Measurements from ENCODE around the gene SYT5.

DNA sequence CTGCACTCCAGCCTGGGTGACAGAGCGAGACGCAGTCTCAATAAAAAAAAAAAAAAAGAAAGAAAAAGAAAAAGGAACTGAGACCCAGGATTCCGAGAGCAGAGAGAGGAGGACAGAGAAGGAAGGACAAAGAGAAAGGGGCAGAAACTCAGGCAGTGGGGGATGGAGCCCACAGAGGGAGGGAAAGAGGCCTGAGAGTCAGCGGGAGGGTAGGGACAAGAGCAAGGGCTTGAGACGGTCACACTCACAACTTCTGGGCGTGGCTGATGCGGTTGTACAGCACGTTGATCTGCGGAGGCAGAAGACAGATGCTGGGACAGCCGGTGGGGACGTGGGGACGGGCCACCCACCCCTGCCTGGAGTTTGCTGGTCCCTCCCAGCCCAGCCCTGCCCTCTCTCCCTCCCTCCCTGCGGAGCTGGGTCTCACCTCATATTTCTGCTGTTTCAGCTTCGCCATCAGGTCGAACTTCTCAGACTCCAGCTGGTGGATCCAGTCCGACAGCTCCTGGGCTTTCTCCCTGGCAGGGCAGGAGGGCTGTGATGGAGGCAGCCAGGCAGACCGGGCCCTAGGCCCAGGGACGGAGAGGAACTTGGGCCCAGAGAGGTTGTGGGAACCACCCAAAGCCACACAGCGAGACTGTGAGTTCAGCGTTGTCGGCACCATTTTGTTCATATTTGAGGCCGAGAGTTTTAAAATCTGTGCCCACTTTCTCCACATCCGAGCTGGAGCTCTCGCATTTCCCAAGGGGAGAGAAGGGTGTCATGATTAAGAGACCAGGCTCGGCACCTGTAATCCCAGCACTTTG is 46.2 kb downstream of the SYT5 start:
- TF ChIP-seq CTCF (conservative IDR thresholded peaks at IDR 0.05 in 1 of 2, IDR thresholded peaks at IDR 0.05 in 1 of 2; ENCODE audit: extremely low read depth in 1 of 2, insufficient read depth in 1 of 2, low read depth in 1 of 2, low read length in 2 of 2) (no peak), EZH2 (IDR thresholded peaks at IDR 0.05; ENCODE audit: borderline replicate concordance, low read length) (no peak)

Measured in mammary epithelial cell (primary cell).